ENCODE measurements around the gene CISD3. TPM values are rescaled to one million over a fixed set of nuclear protein-coding genes. Genes with fewer than 3 reads are reported as not detected.

Gene CISD3
- total and polyA plus RNA-seq, 10 of the 15 experiments (the other 5 are each of a cell fraction or from before 2014, with no cell fraction given), result 2.6 to 38.1 (median 8.1) TPM

DNA sequence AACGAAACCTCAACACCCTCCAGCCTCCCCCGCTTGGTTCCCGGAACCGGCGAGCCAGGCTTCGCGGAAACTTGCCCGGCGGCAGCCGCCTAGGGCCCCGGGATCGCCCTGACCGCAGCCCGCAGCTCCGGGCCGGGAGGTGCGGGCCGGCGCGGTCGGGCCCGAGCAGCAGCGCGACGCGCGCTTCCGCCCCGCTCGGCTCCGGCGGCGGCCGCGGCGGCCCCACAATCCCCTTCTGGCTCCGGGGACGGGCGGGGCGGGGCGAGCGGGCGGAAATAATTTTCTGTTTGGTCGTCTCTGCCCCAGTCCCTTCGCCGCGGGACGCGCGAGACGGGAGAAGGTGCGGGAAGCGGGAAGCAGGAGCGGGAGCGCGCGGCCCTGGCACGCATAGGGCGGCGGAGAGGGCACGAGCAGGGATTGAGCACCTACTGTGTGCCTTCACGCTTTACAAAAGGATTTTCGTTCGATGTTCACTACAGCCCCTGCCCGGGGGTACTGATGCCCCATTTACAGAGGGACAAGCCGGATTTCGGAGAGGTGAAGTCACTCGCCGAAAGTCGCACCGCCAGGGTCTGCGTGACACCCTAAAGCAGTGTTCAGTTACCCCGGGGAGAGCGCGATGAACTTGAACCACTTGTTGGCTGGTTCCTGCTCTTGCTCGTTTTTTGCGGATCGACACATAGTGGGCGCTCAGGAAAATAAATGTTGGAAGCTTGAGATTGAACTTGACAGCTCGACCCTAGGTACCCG, 27.8 kb upstream of the CISD3 start (continued):
- TF ChIP-seq MTA2 (IDR thresholded peaks at IDR 0.05; ENCODE audit: low read depth) (no peak), MYC (IDR thresholded peaks at IDR 0.05; ENCODE audit: insufficient read depth, insufficient read length, insufficient replicate concordance, low read length, severe bottlenecking) (peak; percentile 42), SP1 (IDR thresholded peaks at IDR 0.05; ENCODE audit: low read depth, low read length) (no peak), RUNX3 (IDR thresholded peaks at IDR 0.05; ENCODE audit: low read length) (peak; percentile 53), TBL1XR1 (IDR thresholded peaks at IDR 0.05; ENCODE audit: low read depth, low read length) (peak; percentile 27; the same call in 1 of the 2 replicates), BRCA1 (IDR thresholded peaks at IDR 0.05; ENCODE audit: low read depth, low read length) (peak; percentile 58; the same call in 1 of the 2 replicates), JUNB (IDR thresholded peaks at IDR 0.05) (no peak), GATAD2B (conservative IDR thresholded peaks at IDR 0.05; ENCODE audit: low read depth) (peak; percentile 96), GABPA (IDR thresholded peaks at IDR 0.05; ENCODE audit: low read depth) (peak; percentile 27; the same call in 1 of the 2 replicates), SMARCA5 (IDR thresholded peaks at IDR 0.05) (peak; percentile 56), RELA (IDR thresholded peaks at IDR 0.05; ENCODE audit: borderline replicate concordance, partially characterized antibody) (no peak), HDAC2 (IDR thresholded peaks at IDR 0.05) (no peak)
- TF ChIP-seq, protein P1, sequence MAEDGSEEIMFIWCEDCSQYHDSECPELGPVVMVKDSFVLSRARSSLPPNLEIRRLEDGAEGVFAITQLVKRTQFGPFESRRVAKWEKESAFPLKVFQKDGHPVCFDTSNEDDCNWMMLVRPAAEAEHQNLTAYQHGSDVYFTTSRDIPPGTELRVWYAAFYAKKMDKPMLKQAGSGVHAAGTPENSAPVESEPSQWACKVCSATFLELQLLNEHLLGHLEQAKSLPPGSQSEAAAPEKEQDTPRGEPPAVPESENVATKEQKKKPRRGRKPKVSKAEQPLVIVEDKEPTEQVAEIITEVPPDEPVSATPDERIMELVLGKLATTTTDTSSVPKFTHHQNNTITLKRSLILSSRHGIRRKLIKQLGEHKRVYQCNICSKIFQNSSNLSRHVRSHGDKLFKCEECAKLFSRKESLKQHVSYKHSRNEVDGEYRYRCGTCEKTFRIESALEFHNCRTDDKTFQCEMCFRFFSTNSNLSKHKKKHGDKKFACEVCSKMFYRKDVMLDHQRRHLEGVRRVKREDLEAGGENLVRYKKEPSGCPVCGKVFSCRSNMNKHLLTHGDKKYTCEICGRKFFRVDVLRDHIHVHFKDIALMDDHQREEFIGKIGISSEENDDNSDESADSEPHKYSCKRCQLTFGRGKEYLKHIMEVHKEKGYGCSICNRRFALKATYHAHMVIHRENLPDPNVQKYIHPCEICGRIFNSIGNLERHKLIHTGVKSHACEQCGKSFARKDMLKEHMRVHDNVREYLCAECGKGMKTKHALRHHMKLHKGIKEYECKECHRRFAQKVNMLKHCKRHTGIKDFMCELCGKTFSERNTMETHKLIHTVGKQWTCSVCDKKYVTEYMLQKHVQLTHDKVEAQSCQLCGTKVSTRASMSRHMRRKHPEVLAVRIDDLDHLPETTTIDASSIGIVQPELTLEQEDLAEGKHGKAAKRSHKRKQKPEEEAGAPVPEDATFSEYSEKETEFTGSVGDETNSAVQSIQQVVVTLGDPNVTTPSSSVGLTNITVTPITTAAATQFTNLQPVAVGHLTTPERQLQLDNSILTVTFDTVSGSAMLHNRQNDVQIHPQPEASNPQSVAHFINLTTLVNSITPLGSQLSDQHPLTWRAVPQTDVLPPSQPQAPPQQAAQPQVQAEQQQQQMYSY (CRISPR knock-in tag; IDR thresholded peaks at IDR 0.05), result no peak
- TF ChIP-seq, protein P2, sequence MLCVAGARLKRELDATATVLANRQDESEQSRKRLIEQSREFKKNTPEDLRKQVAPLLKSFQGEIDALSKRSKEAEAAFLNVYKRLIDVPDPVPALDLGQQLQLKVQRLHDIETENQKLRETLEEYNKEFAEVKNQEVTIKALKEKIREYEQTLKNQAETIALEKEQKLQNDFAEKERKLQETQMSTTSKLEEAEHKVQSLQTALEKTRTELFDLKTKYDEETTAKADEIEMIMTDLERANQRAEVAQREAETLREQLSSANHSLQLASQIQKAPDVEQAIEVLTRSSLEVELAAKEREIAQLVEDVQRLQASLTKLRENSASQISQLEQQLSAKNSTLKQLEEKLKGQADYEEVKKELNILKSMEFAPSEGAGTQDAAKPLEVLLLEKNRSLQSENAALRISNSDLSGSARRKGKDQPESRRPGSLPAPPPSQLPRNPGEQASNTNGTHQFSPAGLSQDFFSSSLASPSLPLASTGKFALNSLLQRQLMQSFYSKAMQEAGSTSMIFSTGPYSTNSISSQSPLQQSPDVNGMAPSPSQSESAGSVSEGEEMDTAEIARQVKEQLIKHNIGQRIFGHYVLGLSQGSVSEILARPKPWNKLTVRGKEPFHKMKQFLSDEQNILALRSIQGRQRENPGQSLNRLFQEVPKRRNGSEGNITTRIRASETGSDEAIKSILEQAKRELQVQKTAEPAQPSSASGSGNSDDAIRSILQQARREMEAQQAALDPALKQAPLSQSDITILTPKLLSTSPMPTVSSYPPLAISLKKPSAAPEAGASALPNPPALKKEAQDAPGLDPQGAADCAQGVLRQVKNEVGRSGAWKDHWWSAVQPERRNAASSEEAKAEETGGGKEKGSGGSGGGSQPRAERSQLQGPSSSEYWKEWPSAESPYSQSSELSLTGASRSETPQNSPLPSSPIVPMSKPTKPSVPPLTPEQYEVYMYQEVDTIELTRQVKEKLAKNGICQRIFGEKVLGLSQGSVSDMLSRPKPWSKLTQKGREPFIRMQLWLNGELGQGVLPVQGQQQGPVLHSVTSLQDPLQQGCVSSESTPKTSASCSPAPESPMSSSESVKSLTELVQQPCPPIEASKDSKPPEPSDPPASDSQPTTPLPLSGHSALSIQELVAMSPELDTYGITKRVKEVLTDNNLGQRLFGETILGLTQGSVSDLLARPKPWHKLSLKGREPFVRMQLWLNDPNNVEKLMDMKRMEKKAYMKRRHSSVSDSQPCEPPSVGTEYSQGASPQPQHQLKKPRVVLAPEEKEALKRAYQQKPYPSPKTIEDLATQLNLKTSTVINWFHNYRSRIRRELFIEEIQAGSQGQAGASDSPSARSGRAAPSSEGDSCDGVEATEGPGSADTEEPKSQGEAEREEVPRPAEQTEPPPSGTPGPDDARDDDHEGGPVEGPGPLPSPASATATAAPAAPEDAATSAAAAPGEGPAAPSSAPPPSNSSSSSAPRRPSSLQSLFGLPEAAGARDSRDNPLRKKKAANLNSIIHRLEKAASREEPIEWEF (IDR thresholded peaks at IDR 0.05; ENCODE audit: insufficient replicate concordance, low read depth, low read length), result no peak
- TF ChIP-seq, protein P3, sequence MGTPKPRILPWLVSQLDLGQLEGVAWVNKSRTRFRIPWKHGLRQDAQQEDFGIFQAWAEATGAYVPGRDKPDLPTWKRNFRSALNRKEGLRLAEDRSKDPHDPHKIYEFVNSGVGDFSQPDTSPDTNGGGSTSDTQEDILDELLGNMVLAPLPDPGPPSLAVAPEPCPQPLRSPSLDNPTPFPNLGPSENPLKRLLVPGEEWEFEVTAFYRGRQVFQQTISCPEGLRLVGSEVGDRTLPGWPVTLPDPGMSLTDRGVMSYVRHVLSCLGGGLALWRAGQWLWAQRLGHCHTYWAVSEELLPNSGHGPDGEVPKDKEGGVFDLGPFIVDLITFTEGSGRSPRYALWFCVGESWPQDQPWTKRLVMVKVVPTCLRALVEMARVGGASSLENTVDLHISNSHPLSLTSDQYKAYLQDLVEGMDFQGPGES (IDR thresholded peaks at IDR 0.05), result no peak
- TF ChIP-seq, protein P4, sequence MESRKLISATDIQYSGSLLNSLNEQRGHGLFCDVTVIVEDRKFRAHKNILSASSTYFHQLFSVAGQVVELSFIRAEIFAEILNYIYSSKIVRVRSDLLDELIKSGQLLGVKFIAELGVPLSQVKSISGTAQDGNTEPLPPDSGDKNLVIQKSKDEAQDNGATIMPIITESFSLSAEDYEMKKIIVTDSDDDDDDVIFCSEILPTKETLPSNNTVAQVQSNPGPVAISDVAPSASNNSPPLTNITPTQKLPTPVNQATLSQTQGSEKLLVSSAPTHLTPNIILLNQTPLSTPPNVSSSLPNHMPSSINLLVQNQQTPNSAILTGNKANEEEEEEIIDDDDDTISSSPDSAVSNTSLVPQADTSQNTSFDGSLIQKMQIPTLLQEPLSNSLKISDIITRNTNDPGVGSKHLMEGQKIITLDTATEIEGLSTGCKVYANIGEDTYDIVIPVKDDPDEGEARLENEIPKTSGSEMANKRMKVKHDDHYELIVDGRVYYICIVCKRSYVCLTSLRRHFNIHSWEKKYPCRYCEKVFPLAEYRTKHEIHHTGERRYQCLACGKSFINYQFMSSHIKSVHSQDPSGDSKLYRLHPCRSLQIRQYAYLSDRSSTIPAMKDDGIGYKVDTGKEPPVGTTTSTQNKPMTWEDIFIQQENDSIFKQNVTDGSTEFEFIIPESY (IDR thresholded peaks at IDR 0.05), result no peak
- TF ChIP-seq, protein P5, sequence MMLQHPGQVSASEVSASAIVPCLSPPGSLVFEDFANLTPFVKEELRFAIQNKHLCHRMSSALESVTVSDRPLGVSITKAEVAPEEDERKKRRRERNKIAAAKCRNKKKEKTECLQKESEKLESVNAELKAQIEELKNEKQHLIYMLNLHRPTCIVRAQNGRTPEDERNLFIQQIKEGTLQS (IDR thresholded peaks at IDR 0.05; ENCODE audit: borderline replicate concordance, extremely low read depth, low read depth, low read length), result no peak

Measured in GM12878 (cell line).